H9 (cell line): ENCODE measurements around the gene TRUB2. TPM values are rescaled to one million over a fixed set of nuclear protein-coding genes. Genes with fewer than 3 reads are reported as not detected.

ENCODE experiments used
- DNase-seq: peaks from one replicate; pipeline ENCODE4 v3.0.0-alpha.2; 2017
- H2AFZ ChIP-seq: one replicate; pipeline ENCODE4 v1.6.1; 2013; ENCODE audit warnings: mild to moderate bottlenecking, low read length, control low read depth, moderate library complexity
- H2AK5ac ChIP-seq: 2 replicates; pipeline ENCODE4 v1.6.1; 2013; ENCODE audit warnings: low read length, control low read depth, mixed read lengths; ENCODE audit not compliant: insufficient read length
- H2BK120ac ChIP-seq: one replicate; pipeline ENCODE4 v1.6.1; 2013; ENCODE audit warnings: low read depth, mild to moderate bottlenecking, low read length, control low read depth, inconsistent platforms; ENCODE audit not compliant: poor library complexity, severe bottlenecking
- H2BK12ac ChIP-seq: 2 replicates; pipeline ENCODE4 v1.6.1; 2013; ENCODE audit warnings: low read length, control low read depth, mixed read lengths, low read depth; ENCODE audit not compliant: insufficient read length
- H2BK15ac ChIP-seq: 2 replicates; pipeline ENCODE4 v1.6.1; 2013; ENCODE audit warnings: low read depth, low read length, control low read depth
- H2BK20ac ChIP-seq: one replicate; pipeline ENCODE4 v1.6.1; 2013; ENCODE audit warnings: low read depth, mild to moderate bottlenecking, low read length, control low read depth, inconsistent platforms; ENCODE audit not compliant: poor library complexity, severe bottlenecking
- H2BK5ac ChIP-seq: 2 replicates; pipeline ENCODE4 v1.6.1; 2013; ENCODE audit warnings: low read length, control low read depth, mixed read lengths; ENCODE audit not compliant: insufficient read length
- H3K14ac ChIP-seq: 2 replicates; pipeline ENCODE4 v1.6.1; 2013; ENCODE audit warnings: low read length, control low read depth; ENCODE audit not compliant: insufficient read depth
- H3K18ac ChIP-seq: 2 replicates; pipeline ENCODE4 v1.6.1; 2013; ENCODE audit warnings: low read depth, mild to moderate bottlenecking, mixed read lengths, low read length, control low read depth; ENCODE audit not compliant: insufficient read length
- H3K23ac ChIP-seq: 2 replicates; pipeline ENCODE4 v1.6.1; 2013; ENCODE audit warnings: low read length, control low read depth, mixed read lengths, low read depth; ENCODE audit not compliant: insufficient read length
- H3K23me2 ChIP-seq: 2 replicates; pipeline ENCODE4 v1.6.1; 2013; ENCODE audit warnings: low read depth, mild to moderate bottlenecking, mixed read lengths, low read length, control low read depth; ENCODE audit not compliant: insufficient read length, poor library complexity, severe bottlenecking
- H3K27ac ChIP-seq: 2 replicates; pipeline ENCODE4 v1.5.1; 2013; ENCODE audit warnings: low read length, control low read depth, mixed read lengths, low read depth; ENCODE audit not compliant: insufficient read length
- H3K27me3 ChIP-seq: 2 replicates; pipeline ENCODE4 v1.6.1; 2013; ENCODE audit warnings: low read length, control low read depth, inconsistent platforms; ENCODE audit not compliant: insufficient read depth
- H3K4ac ChIP-seq: 2 replicates; pipeline ENCODE4 v1.6.1; 2013; ENCODE audit warnings: low read depth, mild to moderate bottlenecking, control low read depth, inconsistent platforms, low read length, moderate library complexity
- H3K4me1 ChIP-seq: 2 replicates; pipeline ENCODE4 v1.6.1; 2013; ENCODE audit warnings: low read length, control low read depth, inconsistent platforms; ENCODE audit not compliant: insufficient read depth
- H3K4me2 ChIP-seq: 2 replicates; pipeline ENCODE4 v1.6.1; 2013; ENCODE audit warnings: low read length, control low read depth, mixed read lengths; ENCODE audit not compliant: insufficient read length, insufficient read depth
- H3K56ac ChIP-seq: 2 replicates; pipeline ENCODE4 v1.6.1; 2013; ENCODE audit warnings: low read depth, mild to moderate bottlenecking, mixed read lengths, low read length, control low read depth; ENCODE audit not compliant: insufficient read length
- H3K79me1 ChIP-seq: 2 replicates; pipeline ENCODE4 v1.6.1; 2013; ENCODE audit warnings: low read depth, mild to moderate bottlenecking, moderate library complexity, low read length, control low read depth, inconsistent platforms; ENCODE audit not compliant: insufficient read depth, poor library complexity, severe bottlenecking
- H3K79me2 ChIP-seq: 2 replicates; pipeline ENCODE4 v1.6.1; 2013; ENCODE audit warnings: low read length, control low read depth, inconsistent platforms; ENCODE audit not compliant: insufficient read depth
- H3K9ac ChIP-seq: 2 replicates; pipeline ENCODE4 v1.6.1; 2013; ENCODE audit warnings: low read length, control low read depth, mixed read lengths; ENCODE audit not compliant: insufficient read length; ENCODE audit errors: extremely low read depth
- H3K9me3 ChIP-seq: one replicate; pipeline ENCODE4 v1.6.1; 2013; ENCODE audit warnings: low read depth, low read length, inconsistent platforms; ENCODE audit not compliant: control insufficient read depth
- H3T11ph ChIP-seq: one replicate; pipeline ENCODE4 v1.6.1; 2013; ENCODE audit warnings: mild to moderate bottlenecking, low read length, control low read depth, inconsistent platforms
- H4K20me1 ChIP-seq: one replicate; pipeline ENCODE4 v1.6.1; 2013; ENCODE audit not compliant: control insufficient read depth, insufficient read length, insufficient read depth
- H4K5ac ChIP-seq: 2 replicates; pipeline ENCODE4 v1.6.1; 2013; ENCODE audit warnings: low read depth, mild to moderate bottlenecking, mixed read lengths, low read length, control low read depth; ENCODE audit not compliant: insufficient read length
- H4K8ac ChIP-seq: replicated peaks from 2 replicates; pipeline ENCODE4 v1.6.1; 2013; ENCODE audit warnings: low read length, control low read depth, mixed read lengths, low read depth; ENCODE audit not compliant: insufficient read length
- H4K91ac ChIP-seq: 2 replicates; pipeline ENCODE4 v1.6.1; 2013; ENCODE audit warnings: low read depth, mild to moderate bottlenecking, moderate library complexity, mixed read lengths, low read length, control low read depth; ENCODE audit not compliant: insufficient read length
- H3K27ac Mint-ChIP-seq, 3 experiments: 2 replicates in 2 of 3; 3 replicates in 1 of 3; pipeline ENCODE4 v1.8.0; 2020 to 2021; ENCODE audit warnings: mixed read lengths in 3 of 3, mild to moderate bottlenecking in 1 of 3, moderate library complexity in 1 of 3
- H3K27me3 Mint-ChIP-seq: 2 replicates; pipeline ENCODE4 v1.8.0; 2021; ENCODE audit warnings: low read depth, mild to moderate bottlenecking, moderate library complexity, mixed read lengths
- H3K36me3 Mint-ChIP-seq, 3 experiments: 2 replicates in 2 of 3; 3 replicates in 1 of 3; pipeline ENCODE4 v1.8.0; 2020 to 2021; ENCODE audit warnings: low read depth in 3 of 3, mixed read lengths in 3 of 3; ENCODE audit not compliant: insufficient read depth in 1 of 3
- H3K4me1 Mint-ChIP-seq, 2 experiments: 2 replicates each; pipeline ENCODE4 v1.8.0; 2020; ENCODE audit warnings: mixed read lengths in 2 of 2
- H3K4me3 Mint-ChIP-seq, 2 experiments: 2 replicates in 1 of 2; 3 replicates in 1 of 2; pipeline ENCODE4 v1.8.0; 2020 to 2021; ENCODE audit warnings: mild to moderate bottlenecking in 2 of 2, mixed read lengths in 2 of 2, moderate library complexity in 1 of 2
- H3K9me3 Mint-ChIP-seq, 2 experiments: 2 replicates in 1 of 2; 3 replicates in 1 of 2; pipeline ENCODE4 v1.8.0; 2020; ENCODE audit warnings: mild to moderate bottlenecking in 2 of 2, mixed read lengths in 2 of 2, moderate library complexity in 1 of 2
- WGBS: extraction: QIAGEN DNeasy Blood & Tissue Kit; methylation state at CpG from one replicate; pipeline ENCODE4 v1.1.7; 2013; ENCODE audit warnings: missing lambda C conversion rate, low lambda C conversion rate, mixed read lengths; ENCODE audit not compliant: insufficient read length; ENCODE audit errors: extremely low coverage; 5-methylcytosine and 5-hydroxymethylcytosine counted together
- total RNA-seq: library from RNA; stranded (reverse); gene quantifications from 2 replicates; pipeline ENCODE4 v1.2.1, GENCODE V29; 2021
- TF ChIP-seq, protein P1 (sequence below): fragments of 200-600 bp; sonication (generic); conservative IDR thresholded peaks from 3 replicates; pipeline ENCODE4 v1.8.0; 2021; ENCODE audit warnings: antibody characterized with exemption, mild to moderate bottlenecking

Gene TRUB2
- total RNA-seq, 1 experiment from 2014 or later, result 38.3 TPM

DNA sequence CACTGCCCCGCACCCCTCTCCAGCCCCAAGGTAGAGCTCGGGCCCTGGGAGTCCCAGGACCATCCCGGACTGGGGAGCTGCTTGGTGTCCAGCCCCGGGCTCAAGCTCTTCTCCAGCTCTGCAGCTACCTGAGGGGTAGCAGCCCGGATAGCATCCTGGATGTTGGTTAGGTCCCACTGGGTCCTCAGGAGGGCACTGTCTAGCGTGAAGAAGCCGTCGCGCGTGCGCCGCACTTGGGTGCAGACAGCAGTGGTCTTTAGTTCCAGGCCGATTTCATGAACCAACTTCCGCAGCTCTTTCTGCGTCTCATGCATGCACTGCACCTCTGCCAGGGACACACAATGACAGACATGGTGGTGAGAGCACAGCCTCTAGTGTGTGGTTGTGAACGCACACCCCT lies 12.7 kb downstream of the TRUB2 start:
- H3T11ph ChIP-seq, result no peak overlapping the region
- H3K23me2 ChIP-seq, result no peaks in the 10 kb centered on the region
- peaks cover 2% of the 10 kb centered on the region; the same call in 1 of the 2 replicates for H3K27me3 Mint-ChIP-seq
- H3K27me3 ChIP-seq, result no peaks in the 10 kb centered on the region
- H2BK20ac ChIP-seq, result no peak overlapping the region
- H3K4ac ChIP-seq, result no peak overlapping the region
- H4K8ac ChIP-seq, result no peak overlapping the region
- H3K4me1 Mint-ChIP-seq, result no peaks in the 10 kb centered on the region
- no peak overlapping the region for H2BK120ac ChIP-seq
- no peak overlapping the region for H2BK15ac ChIP-seq
- H3K9me3 Mint-ChIP-seq, result no peaks in the 10 kb centered on the region; a peak in 1 of 5 replicates
- peaks cover 29 to 53% (median 48%) of the 10 kb centered on the region in 3 experiments for H3K36me3 Mint-ChIP-seq
- no peak overlapping the region for H3K23ac ChIP-seq
- H2BK5ac ChIP-seq, result no peak overlapping the region
- no peak for DNase-seq
- H3K4me2 ChIP-seq, result no peak overlapping the region
- H3K9me3 ChIP-seq, result no peaks in the 10 kb centered on the region
- no peak overlapping the region for H4K5ac ChIP-seq
- no peak overlapping the region for H4K91ac ChIP-seq
- no peaks in the 10 kb centered on the region for H3K79me2 ChIP-seq
- H4K20me1 ChIP-seq, result no peaks in the 10 kb centered on the region
- H3K9ac ChIP-seq, result no peak overlapping the region
- H3K27ac ChIP-seq, result no peak overlapping the region
- H3K4me1 ChIP-seq, result no peaks in the 10 kb centered on the region
- H3K27ac Mint-ChIP-seq, result no peak overlapping the region
- H3K79me1 ChIP-seq, result no peaks in the 10 kb centered on the region
- H3K14ac ChIP-seq, result no peak overlapping the region
- H2BK12ac ChIP-seq, result no peak overlapping the region
- no peak overlapping the region for H3K56ac ChIP-seq
- H2AFZ ChIP-seq, result no peak overlapping the region
- H2AK5ac ChIP-seq, result no peak overlapping the region
- TF ChIP-seq, protein P1, sequence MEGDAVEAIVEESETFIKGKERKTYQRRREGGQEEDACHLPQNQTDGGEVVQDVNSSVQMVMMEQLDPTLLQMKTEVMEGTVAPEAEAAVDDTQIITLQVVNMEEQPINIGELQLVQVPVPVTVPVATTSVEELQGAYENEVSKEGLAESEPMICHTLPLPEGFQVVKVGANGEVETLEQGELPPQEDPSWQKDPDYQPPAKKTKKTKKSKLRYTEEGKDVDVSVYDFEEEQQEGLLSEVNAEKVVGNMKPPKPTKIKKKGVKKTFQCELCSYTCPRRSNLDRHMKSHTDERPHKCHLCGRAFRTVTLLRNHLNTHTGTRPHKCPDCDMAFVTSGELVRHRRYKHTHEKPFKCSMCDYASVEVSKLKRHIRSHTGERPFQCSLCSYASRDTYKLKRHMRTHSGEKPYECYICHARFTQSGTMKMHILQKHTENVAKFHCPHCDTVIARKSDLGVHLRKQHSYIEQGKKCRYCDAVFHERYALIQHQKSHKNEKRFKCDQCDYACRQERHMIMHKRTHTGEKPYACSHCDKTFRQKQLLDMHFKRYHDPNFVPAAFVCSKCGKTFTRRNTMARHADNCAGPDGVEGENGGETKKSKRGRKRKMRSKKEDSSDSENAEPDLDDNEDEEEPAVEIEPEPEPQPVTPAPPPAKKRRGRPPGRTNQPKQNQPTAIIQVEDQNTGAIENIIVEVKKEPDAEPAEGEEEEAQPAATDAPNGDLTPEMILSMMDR, result no peak
- no CpG with 5 or more reads among the region's 16 CpGs for WGBS
- no peak overlapping the region for H3K4me3 Mint-ChIP-seq
- no peak overlapping the region for H3K18ac ChIP-seq
